ENCODE data around the gene SRD5A3. TPM values are rescaled to one million over a fixed set of nuclear protein-coding genes. Genes with fewer than 3 reads are reported as not detected.

The SRD5A3 gene
- 10 to 100 TPM in 1 of 2 donors, under 1 TPM in 1; 0.77 to 20.4 TPM for total RNA-seq

- peak within 1 kb of the TSS; percentile 75 to 97 for H3K27ac Mint-ChIP-seq
- ATAC-seq = peak; percentile 90 to 94
- peaks cover 0 to 8% of the 10 kb centered on the region in 2 donors for H3K9me3 Mint-ChIP-seq
- no peaks in the 10 kb centered on the region for H3K36me3 Mint-ChIP-seq
- DNase-seq (ENCODE audit: low spot score in 2 of 2) = peak; percentile 88 to 94
Measured at GRCh38 chr4:55345980-55346850, at the start of gene SRD5A3. Gene SRD5A3 (plus strand): TSS chr4:55346242. CDS start chr4:55346337, 95 bp downstream.

- H3K27ac Mint-ChIP-seq = no peak overlapping the region
- H3K36me3 Mint-ChIP-seq = peaks cover 0 to 6% of the 10 kb centered on the region in 2 donors
- DNase-seq (ENCODE audit: low spot score in 2 of 2) = no peak
- ATAC-seq = no peak
- H3K9me3 Mint-ChIP-seq = peaks cover 0 to 4% of the 10 kb centered on the region in 2 donors
Measured at GRCh38 chr4:55297346-55297745, 48.7 kb upstream of the SRD5A3 start.

- DNase-seq (ENCODE audit: low spot score in 2 of 2) (no peak), ATAC-seq (no peak)
- Mint-ChIP-seq H3K9me3 (no peaks in the 10 kb centered on the region), H3K27ac (no peak overlapping the region), H3K36me3 (no peaks in the 10 kb centered on the region)
Measured at GRCh38 chr4:55303760-55304165, 42.3 kb upstream of the SRD5A3 start.

GRCh38 chr4:55304303-55304702 lies 41.7 kb upstream of the SRD5A3 start:
- Mint-ChIP-seq H3K36me3 (no peaks in the 10 kb centered on the region), H3K9me3 (no peaks in the 10 kb centered on the region), H3K27ac (no peak overlapping the region)
- ATAC-seq (no peak), DNase-seq (ENCODE audit: low spot score in 2 of 2) (no peak)

- Mint-ChIP-seq H3K9me3 (peaks cover 0 to 2% of the 10 kb centered on the region in 2 donors), H3K27ac (no peak overlapping the region), H3K36me3 (no peaks in the 10 kb centered on the region)
- DNase-seq (ENCODE audit: low spot score in 2 of 2) = no peak
- no peak for ATAC-seq
Measured at GRCh38 chr4:55308071-55308470, 38.0 kb upstream of the SRD5A3 start.

- no peak for ATAC-seq
- no peak overlapping the region for H3K27ac Mint-ChIP-seq
- H3K9me3 Mint-ChIP-seq = peaks cover 0 to 9% of the 10 kb centered on the region in 2 donors
- peaks cover 0 to 6% of the 10 kb centered on the region in 2 donors for H3K36me3 Mint-ChIP-seq
- DNase-seq (ENCODE audit: low spot score in 2 of 2) = no peak
Measured at GRCh38 chr4:55311792-55312488, 34.1 kb upstream of the SRD5A3 start.

GRCh38 chr4:55312489-55313101 lies 33.4 kb upstream of the SRD5A3 start:
- DNase-seq (ENCODE audit: low spot score in 2 of 2) (peak in 1 of 2 donors; percentile 14), ATAC-seq (peak; percentile 55 to 58)
- H3K27ac Mint-ChIP-seq = no peak overlapping the region
- H3K9me3 Mint-ChIP-seq = peaks cover 0 to 11% of the 10 kb centered on the region in 2 donors
- peaks cover 0 to 6% of the 10 kb centered on the region in 2 donors for H3K36me3 Mint-ChIP-seq

GRCh38 chr4:55314141-55314820 lies 31.8 kb upstream of the SRD5A3 start:
- DNase-seq (ENCODE audit: low spot score in 2 of 2) = no peak

GRCh38 chr4:55318175-55319129 lies 27.6 kb upstream of the SRD5A3 start:
- H3K9me3 Mint-ChIP-seq = peaks cover 0 to 7% of the 10 kb centered on the region in 2 donors
- H3K36me3 Mint-ChIP-seq = peaks cover 0 to 6% of the 10 kb centered on the region in 2 donors
- peak in 1 of 2 donors; percentile 12 for DNase-seq (ENCODE audit: low spot score in 2 of 2)
- ATAC-seq = peak; percentile 77 to 86
- peak overlapping the region; percentile 28 to 45 for H3K27ac Mint-ChIP-seq

More at GRCh38 chr4:55314141-55314820, 31.8 kb upstream of the SRD5A3 start:
- no peak overlapping the region for H3K27ac Mint-ChIP-seq
- peaks cover 0 to 6% of the 10 kb centered on the region in 2 donors for H3K36me3 Mint-ChIP-seq
- no peak for ATAC-seq
- peaks cover 0 to 12% of the 10 kb centered on the region in 2 donors for H3K9me3 Mint-ChIP-seq

GRCh38 chr4:55321707-55322264 lies 24.3 kb upstream of the SRD5A3 start:
- no peak overlapping the region for H3K27ac Mint-ChIP-seq
- H3K36me3 Mint-ChIP-seq = no peaks in the 10 kb centered on the region
- ATAC-seq = peak; percentile 22 to 29
- peak in 1 of 2 donors; percentile 80 for DNase-seq (ENCODE audit: low spot score in 2 of 2)
- peaks cover 0 to 9% of the 10 kb centered on the region in 2 donors for H3K9me3 Mint-ChIP-seq

GRCh38 chr4:55323375-55323774 lies 22.7 kb upstream of the SRD5A3 start:
- Mint-ChIP-seq H3K36me3 (no peaks in the 10 kb centered on the region), H3K27ac (no peak overlapping the region), H3K9me3 (peaks cover 0 to 5% of the 10 kb centered on the region in 2 donors)
- ATAC-seq = no peak
- DNase-seq (ENCODE audit: low spot score in 2 of 2) = no peak

- peaks cover 0 to 14% of the 10 kb centered on the region in 2 donors for H3K9me3 Mint-ChIP-seq
- no peak overlapping the region for H3K27ac Mint-ChIP-seq
- H3K36me3 Mint-ChIP-seq = peaks cover 0 to 13% of the 10 kb centered on the region in 2 donors
- no peak for ATAC-seq
- no peak for DNase-seq (ENCODE audit: low spot score in 2 of 2)
Measured at GRCh38 chr4:55326629-55327028, 19.4 kb upstream of the SRD5A3 start.

GRCh38 chr4:55329012-55329411 lies 17.0 kb upstream of the SRD5A3 start:
- Mint-ChIP-seq H3K9me3 (peaks cover 0 to 14% of the 10 kb centered on the region in 2 donors), H3K27ac (no peak overlapping the region), H3K36me3 (peaks cover 0 to 18% of the 10 kb centered on the region in 2 donors)
- DNase-seq (ENCODE audit: low spot score in 2 of 2) (no peak), ATAC-seq (peak in 1 of 2 donors; percentile 64)

GRCh38 chr4:55330241-55330640 lies 15.8 kb upstream of the SRD5A3 start:
- no peak for ATAC-seq
- DNase-seq (ENCODE audit: low spot score in 2 of 2) = no peak
- Mint-ChIP-seq H3K9me3 (peaks cover 0 to 11% of the 10 kb centered on the region in 2 donors), H3K36me3 (peaks cover 0 to 18% of the 10 kb centered on the region in 2 donors), H3K27ac (no peak overlapping the region)

Measured in activated naive CD4-positive, alpha-beta T cell treated with anti-CD3 and anti-CD28 coated beads, Interleukin-2, amount 50 U/mL, for 72 hours (primary cell).